GM12878 (cell line): Measurements from ENCODE around the gene COL4A4.

ENCODE experiments used
- CEBPB ChIP-seq, 2 experiments: fragments of 150-350 bp in 1 of 2; IDR thresholded peaks; 2 replicates each; pipeline ENCODE4 v1.6.1; 2012 to 2014; ENCODE audit warnings: low read depth in 2 of 2, low read length in 2 of 2, borderline replicate concordance in 1 of 2, inconsistent platforms in 1 of 2
- EP300 ChIP-seq, 2 experiments: fragments of 150-350 bp in 1 of 2; IDR thresholded peaks; 2 replicates each; pipeline ENCODE4 v1.6.1; 2011 to 2012; ENCODE audit warnings: low read depth in 2 of 2, low read length in 2 of 2, borderline replicate concordance in 1 of 2, improper control_type of control experiment in 1 of 2, inconsistent platforms in 1 of 2; ENCODE audit not compliant: control insufficient read depth in 1 of 2
- ETV6 ChIP-seq, 2 experiments: fragments of 450-650 bp in 1 of 2; IDR thresholded peaks in 1 of 2; conservative IDR thresholded peaks in 1 of 2; 2 replicates each; pipeline ENCODE4 v1.6.1; 2014; ENCODE audit warnings: antibody characterized with exemption in 1 of 2, borderline replicate concordance in 1 of 2, low read depth in 1 of 2, mild to moderate bottlenecking in 1 of 2, moderate library complexity in 1 of 2
- EZH2 ChIP-seq: IDR thresholded peaks from 2 replicates; pipeline ENCODE4 v1.6.1; 2012; ENCODE audit warnings: low read depth, mild to moderate bottlenecking, control low read depth, inconsistent platforms, low read length, borderline replicate concordance; ENCODE audit not compliant: control insufficient read depth
- HDAC2 ChIP-seq: fragments of 200-600 bp; sonication (generic); IDR thresholded peaks from 2 replicates; pipeline ENCODE4 v1.6.1; 2017
- POLR2AphosphoS2 ChIP-seq: IDR thresholded peaks from 2 replicates; pipeline ENCODE4 v1.6.1; 2011; ENCODE audit warnings: low read depth, mild to moderate bottlenecking, low read length, improper control_type of control experiment, moderate library complexity
- SMAD1 ChIP-seq: fragments of 450-650 bp; IDR thresholded peaks from 2 replicates; pipeline ENCODE4 v1.6.1; 2018; ENCODE audit warnings: mild to moderate bottlenecking, low read depth; ENCODE audit not compliant: partially characterized antibody
- SREBF1 ChIP-seq: IDR thresholded peaks from 2 replicates; pipeline ENCODE4 v1.6.1; 2012; ENCODE audit warnings: mild to moderate bottlenecking, low read length
- TF ChIP-seq, protein P1 (sequence below), 3 experiments: IDR thresholded peaks in 2 of 3; conservative IDR thresholded peaks in 1 of 3; 2 replicates each; pipeline ENCODE4 v1.5.1; 2011; ENCODE audit warnings: low read depth in 3 of 3, low read length in 3 of 3, mild to moderate bottlenecking in 3 of 3, control low read depth in 2 of 3, moderate library complexity in 2 of 3, inconsistent platforms in 1 of 3, mixed read lengths in 1 of 3; ENCODE audit not compliant: control insufficient read depth in 2 of 3, insufficient read depth in 1 of 3; ENCODE audit errors: extremely low read depth in 1 of 3

DNA sequence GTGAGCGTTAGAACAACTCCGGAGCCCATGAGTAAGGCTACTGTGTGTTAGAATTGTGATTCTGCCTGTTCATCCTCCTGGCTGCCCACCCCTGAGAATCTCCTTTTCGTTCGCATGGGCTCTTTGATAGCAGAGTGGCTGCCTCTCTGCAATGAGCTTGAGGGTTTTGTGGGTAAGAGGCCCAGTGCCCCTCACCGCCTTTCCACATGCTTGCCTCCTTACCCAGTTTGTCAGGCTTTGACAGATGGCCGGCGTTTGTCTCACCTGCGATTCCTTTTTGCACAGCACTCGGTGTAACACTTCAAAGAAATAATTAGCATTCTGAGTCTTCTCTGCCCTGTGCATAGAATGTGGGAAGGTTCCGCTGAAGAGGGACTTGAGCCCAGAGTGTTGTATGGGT lies 190.2 kb downstream of the COL4A4 start:
- TF ChIP-seq HDAC2 (no peak), SMAD1 (no peak), CEBPB (IDR thresholded peaks at IDR 0.05; ENCODE audit: borderline replicate concordance in 1 of 2, low read depth in 2 of 2, low read length in 2 of 2) (no peak), ETV6 (conservative IDR thresholded peaks at IDR 0.05 in 1 of 2, IDR thresholded peaks at IDR 0.05 in 1 of 2; ENCODE audit: borderline replicate concordance in 1 of 2, low read depth in 1 of 2) (no peak), POLR2AphosphoS2 (no peak), SREBF1 (no peak), EP300 (IDR thresholded peaks at IDR 0.05; ENCODE audit: borderline replicate concordance in 1 of 2, control insufficient read depth in 1 of 2, low read depth in 2 of 2, low read length in 2 of 2) (no peak), EZH2 (no peak)
- TF ChIP-seq, protein P1, sequence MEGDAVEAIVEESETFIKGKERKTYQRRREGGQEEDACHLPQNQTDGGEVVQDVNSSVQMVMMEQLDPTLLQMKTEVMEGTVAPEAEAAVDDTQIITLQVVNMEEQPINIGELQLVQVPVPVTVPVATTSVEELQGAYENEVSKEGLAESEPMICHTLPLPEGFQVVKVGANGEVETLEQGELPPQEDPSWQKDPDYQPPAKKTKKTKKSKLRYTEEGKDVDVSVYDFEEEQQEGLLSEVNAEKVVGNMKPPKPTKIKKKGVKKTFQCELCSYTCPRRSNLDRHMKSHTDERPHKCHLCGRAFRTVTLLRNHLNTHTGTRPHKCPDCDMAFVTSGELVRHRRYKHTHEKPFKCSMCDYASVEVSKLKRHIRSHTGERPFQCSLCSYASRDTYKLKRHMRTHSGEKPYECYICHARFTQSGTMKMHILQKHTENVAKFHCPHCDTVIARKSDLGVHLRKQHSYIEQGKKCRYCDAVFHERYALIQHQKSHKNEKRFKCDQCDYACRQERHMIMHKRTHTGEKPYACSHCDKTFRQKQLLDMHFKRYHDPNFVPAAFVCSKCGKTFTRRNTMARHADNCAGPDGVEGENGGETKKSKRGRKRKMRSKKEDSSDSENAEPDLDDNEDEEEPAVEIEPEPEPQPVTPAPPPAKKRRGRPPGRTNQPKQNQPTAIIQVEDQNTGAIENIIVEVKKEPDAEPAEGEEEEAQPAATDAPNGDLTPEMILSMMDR (IDR thresholded peaks at IDR 0.05 in 2 of 3, conservative IDR thresholded peaks at IDR 0.05 in 1 of 3; ENCODE audit: control insufficient read depth in 2 of 3, extremely low read depth in 1 of 3, insufficient read depth in 1 of 3, low read depth in 3 of 3, low read length in 3 of 3): no peak
